A673 (cell line): ENCODE results near the gene THOC5. TPM values are rescaled to one million over a fixed set of nuclear protein-coding genes. Genes with fewer than 3 reads are reported as not detected.

ENCODE experiments used
- BruUV-seq: library from RNA; stranded (reverse); fragments of 400-500 nt; replicated peaks from 2 replicates; lab custom pipeline; 2021; lab: Mats Ljungman, UMichigan
- CTCF ChIA-PET: fragments of 300-600 bp; sonication (Branson Sonifier 250); formaldehyde crosslinking; loops from one replicate; lab custom pipeline; 2022; ENCODE audit warnings: antibody characterized with exemption; lab: Charles Lee
- POLR2A ChIA-PET: fragments of 300-600 bp; sonication (Branson Sonifier 250); formaldehyde crosslinking; loops from one replicate; lab custom pipeline; 2022; ENCODE audit warnings: antibody characterized with exemption; ENCODE audit not compliant: low non-redundant PET; lab: Charles Lee
- DNase-seq: peaks from one replicate; pipeline ENCODE4 v3.0.0-alpha.2; 2015; ENCODE audit warnings: low spot score
- H3K27ac ChIP-seq: fragments of 200-600 bp; sonication (generic); 2 replicates; pipeline ENCODE4 v1.5.1; 2016; ENCODE audit warnings: mixed run types, low read depth, mild to moderate bottlenecking, mixed read lengths, antibody characterized with exemption, low read length; ENCODE audit not compliant: poor library complexity, severe bottlenecking
- H3K27me3 ChIP-seq: fragments of 200-600 bp; sonication (generic); replicated peaks from 2 replicates; pipeline ENCODE4 v1.6.1; 2017; ENCODE audit warnings: mixed run types, low read depth, mild to moderate bottlenecking, mixed read lengths, antibody characterized with exemption, low read length; ENCODE audit not compliant: insufficient read depth, poor library complexity
- H3K36me3 ChIP-seq: fragments of 200-600 bp; sonication (generic); 2 replicates; pipeline ENCODE4 v1.6.1; 2016; ENCODE audit warnings: mixed run types, mild to moderate bottlenecking, mixed read lengths, antibody characterized with exemption, low read length; ENCODE audit not compliant: insufficient read depth, poor library complexity, severe bottlenecking
- H3K4me1 ChIP-seq: fragments of 200-600 bp; sonication (generic); 2 replicates; pipeline ENCODE4 v1.6.1; 2017; ENCODE audit warnings: mixed run types, mild to moderate bottlenecking, mixed read lengths, antibody characterized with exemption, low read length; ENCODE audit not compliant: insufficient read depth, poor library complexity, severe bottlenecking
- H3K4me3 ChIP-seq: fragments of 200-600 bp; sonication (generic); 2 replicates; pipeline ENCODE4 v1.5.1; 2016; ENCODE audit warnings: low read depth, mixed run types, mild to moderate bottlenecking, mixed read lengths, low read length; ENCODE audit not compliant: poor library complexity, severe bottlenecking
- H3K9me3 ChIP-seq: fragments of 200-600 bp; sonication (generic); 2 replicates; pipeline ENCODE4 v1.6.1; 2016; ENCODE audit warnings: mixed run types, low read depth, mild to moderate bottlenecking, mixed read lengths, antibody characterized with exemption, low read length; ENCODE audit not compliant: poor library complexity, severe bottlenecking
- CTCF ChIP-seq: fragments of 300-800, 200-600 bp; sonication (generic); conservative IDR thresholded peaks from 2 replicates; pipeline ENCODE4 v1.5.1; 2017; ENCODE audit warnings: low read depth, mild to moderate bottlenecking, antibody characterized with exemption, low read length, moderate library complexity, mixed read lengths
- EZH2 ChIP-seq: fragments of 200-600 bp; sonication (generic); IDR thresholded peaks from 2 replicates; pipeline ENCODE4 v1.6.1; 2017; ENCODE audit warnings: borderline replicate concordance, low read depth, mild to moderate bottlenecking, mixed read lengths, antibody characterized with exemption, low read length; ENCODE audit not compliant: poor library complexity, severe bottlenecking
- intact Hi-C: fragments of 100-400 bp; cut with micrococcal nuclease; formaldehyde crosslinking; loops from one replicate; pipeline ENCODE4 v1.10.0; 2022; ENCODE audit not compliant: unreplicated experiment
- total RNA-seq: library from RNA; stranded (reverse); gene quantifications from 2 replicates; pipeline ENCODE4 v1.2.3, GENCODE V29; 2021

THOC5 gene
- total RNA-seq, 1 experiment from 2014 or later, result 101 TPM

DNA sequence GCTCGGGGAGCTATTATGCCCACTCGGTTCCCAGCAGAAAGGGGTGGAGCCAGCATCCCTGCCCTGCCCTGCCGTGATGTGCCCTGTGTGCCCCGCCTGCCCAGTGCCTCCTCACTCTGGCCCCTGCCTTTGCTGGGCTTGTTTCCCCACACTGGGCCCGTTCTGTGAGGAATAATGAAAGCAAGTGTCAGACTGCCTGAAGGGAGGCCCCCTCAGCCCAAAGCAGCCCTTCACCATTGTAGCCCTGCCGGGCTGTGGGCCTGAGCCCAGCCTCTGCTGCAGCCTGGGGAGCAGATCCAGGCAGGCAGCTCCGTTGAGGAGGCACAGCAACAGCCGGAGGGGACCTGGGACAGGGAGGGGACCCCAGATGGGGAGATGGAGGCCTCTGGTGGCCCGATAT lies 93.8 kb downstream of the THOC5 start:
- CTCF ChIA-PET, result no interaction called here
- BruUV-seq, result no TSS peak

DNA sequence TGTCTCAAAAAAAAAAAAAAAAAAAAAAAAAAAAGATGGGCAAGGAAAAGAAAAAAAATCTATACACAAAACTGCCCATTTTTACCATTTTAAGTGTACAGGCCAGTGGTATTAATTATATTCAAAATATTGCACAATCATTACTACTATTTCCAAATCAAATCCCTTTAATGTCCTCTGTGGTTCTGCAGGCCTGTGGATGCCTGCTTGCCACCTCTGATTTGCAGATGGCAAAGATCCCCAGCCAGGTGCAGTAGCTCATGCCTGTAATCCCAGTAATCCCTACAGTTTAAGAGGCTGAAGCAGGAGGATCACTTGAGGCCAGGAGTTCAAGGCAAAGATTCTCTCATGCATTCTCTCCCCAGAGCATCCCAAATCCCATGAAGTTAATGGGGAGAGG lies 95.0 kb downstream of the THOC5 start:
- POLR2A ChIA-PET, result no interaction called here
- Histone ChIP-seq H3K9me3 (no peaks in the 10 kb centered on the region), H3K4me3 (no peak overlapping the region), H3K27ac (no peak overlapping the region), H3K4me1 (no peaks in the 10 kb centered on the region), H3K36me3 (no peaks in the 10 kb centered on the region), H3K27me3 (no peaks in the 10 kb centered on the region)
- CTCF ChIA-PET, result no interaction called here
- no peak for TF ChIP-seq CTCF
- no peak for TF ChIP-seq EZH2
- no TSS peak for BruUV-seq
- DNase-seq, result no peak
- intact Hi-C loops, result no loop called here

More for the DNA sequence above, 93.8 kb downstream of the THOC5 start:
- Histone ChIP-seq H3K27me3 (no peaks in the 10 kb centered on the region), H3K36me3 (no peaks in the 10 kb centered on the region), H3K9me3 (no peaks in the 10 kb centered on the region), H3K27ac (no peak overlapping the region), H3K4me3 (no peak overlapping the region), H3K4me1 (no peaks in the 10 kb centered on the region)
- TF ChIP-seq CTCF, result no peak
- TF ChIP-seq EZH2, result no peak
- no peak for DNase-seq
- POLR2A ChIA-PET, result no interaction called here
- intact Hi-C loops, result no loop called here

DNA sequence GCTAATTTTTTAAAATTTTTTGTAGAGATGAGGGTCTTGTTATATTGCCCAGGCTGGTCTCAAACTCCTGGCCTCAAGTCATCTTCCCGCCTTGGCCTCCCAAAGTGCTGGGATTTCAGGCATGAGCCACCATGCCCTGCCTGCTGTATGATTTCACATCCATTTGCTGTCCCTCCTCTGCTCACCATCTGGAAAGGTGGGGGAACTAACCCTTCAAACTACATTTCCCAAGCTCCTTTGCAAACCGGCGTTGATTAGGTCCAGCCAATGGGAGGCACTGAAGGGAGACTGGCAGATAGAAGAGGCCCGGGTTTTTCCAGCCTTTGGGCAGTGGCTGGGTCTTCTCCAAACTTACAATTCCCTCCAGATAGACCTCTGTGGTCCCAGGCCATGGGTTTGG lies 95.8 kb downstream of the THOC5 start:
- CTCF ChIA-PET, result no interaction called here
- intact Hi-C loops, result no loop called here

More for the DNA sequence above, 95.8 kb downstream of the THOC5 start:
- no peak overlapping the region for H3K4me3 ChIP-seq
- H3K27ac ChIP-seq, result no peak overlapping the region
- H3K27me3 ChIP-seq, result no peaks in the 10 kb centered on the region
- BruUV-seq, result no TSS peak
- no peak for TF ChIP-seq CTCF
- no peak for TF ChIP-seq EZH2
- H3K4me1 ChIP-seq, result no peaks in the 10 kb centered on the region
- POLR2A ChIA-PET, result no interaction called here
- peak; percentile 69 for DNase-seq
- H3K36me3 ChIP-seq, result no peaks in the 10 kb centered on the region
- H3K9me3 ChIP-seq, result no peaks in the 10 kb centered on the region
